Activated T-cell treated with anti-CD3 and anti-CD28 coated beads for 4 hours (primary cell): ENCODE results near the gene MOB3B.
"Not testable (repeated sequence)": the region's sequence is repeated elsewhere in the genome, so short reads cannot be mapped to it uniquely, and the experiment has no call there.

Experiments
- DNase-seq: peaks from one replicate; pipeline ENCODE4 v3.0.0-alpha.2; 2020

The MOB3B gene

DNA sequence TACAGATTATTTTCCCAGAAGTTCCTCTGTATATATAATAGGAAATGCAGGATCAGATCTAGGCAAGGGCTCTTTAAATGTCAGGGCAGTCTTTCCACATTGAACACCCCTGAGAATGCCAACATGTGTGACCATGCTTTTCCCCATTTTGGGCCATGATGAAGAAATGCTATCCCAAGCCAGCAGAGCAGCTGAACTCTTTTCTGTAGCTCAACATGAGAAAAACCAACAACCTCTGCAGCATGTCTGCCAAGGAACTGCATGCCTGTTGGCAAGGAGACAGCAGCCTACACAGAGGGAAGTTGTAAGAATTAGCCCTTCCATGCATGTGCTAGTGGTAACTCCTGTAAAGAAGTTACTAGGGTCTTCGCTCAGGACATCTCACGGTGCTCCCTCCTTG is 15.1 kb downstream of the MOB3B start:
- no peak for DNase-seq

DNA sequence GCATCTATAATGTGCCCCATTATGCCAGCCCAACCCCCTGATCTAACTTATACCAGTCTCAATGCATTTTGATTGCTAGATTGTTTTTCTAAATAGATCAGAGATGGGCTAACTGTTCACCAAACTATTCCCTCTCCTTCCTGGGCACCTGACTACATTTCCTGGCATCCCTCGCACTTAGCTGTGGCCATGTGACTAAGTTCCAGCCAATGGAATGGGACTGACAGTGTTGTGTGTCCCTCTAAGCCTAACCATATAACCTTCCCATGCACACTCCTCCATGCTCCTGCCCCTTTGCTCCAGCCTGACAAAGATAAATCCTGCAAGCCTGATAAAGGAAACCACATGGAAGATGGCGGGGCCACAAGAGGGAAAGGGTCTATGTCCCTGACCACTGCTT is 17.8 kb downstream of the MOB3B start:
- no peak for DNase-seq

DNA sequence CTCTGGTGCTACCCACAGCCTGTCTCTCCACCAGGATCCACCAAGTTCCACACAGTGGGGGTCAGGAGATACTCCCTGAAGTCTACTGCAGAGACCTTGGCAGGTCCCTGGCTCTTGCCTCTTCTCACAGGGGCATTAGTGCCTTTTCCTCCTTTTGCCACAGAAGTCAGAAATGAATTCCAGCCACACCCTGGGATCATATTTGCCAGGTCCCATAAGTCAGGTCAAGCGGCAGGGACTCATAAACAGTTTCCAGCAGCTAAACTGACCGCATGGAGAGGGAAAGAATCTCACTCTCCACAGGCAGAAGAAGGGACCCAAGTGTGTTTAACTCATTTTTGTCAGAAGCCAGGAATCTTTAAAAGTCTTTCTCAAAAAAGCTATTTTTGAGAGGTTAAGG is 18.8 kb downstream of the MOB3B start:
- DNase-seq: no peak

DNA sequence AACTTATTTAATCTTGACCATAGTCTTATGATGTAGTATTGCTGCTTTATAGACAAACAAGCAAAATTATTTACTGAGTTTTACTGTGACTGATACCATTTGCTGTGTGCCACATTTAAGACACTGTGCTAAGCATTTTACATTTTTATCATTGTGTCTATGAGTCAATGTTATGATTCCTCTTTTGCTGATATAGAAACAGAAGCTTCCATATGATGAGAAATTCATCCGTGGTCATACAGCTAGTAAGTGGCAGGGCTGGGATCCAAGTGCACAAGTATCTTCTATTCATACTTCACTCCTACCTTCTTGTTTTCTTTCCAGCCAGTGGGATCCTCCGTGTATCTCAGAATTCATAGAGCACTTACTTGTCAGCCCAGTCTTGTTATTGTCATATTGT is 22.6 kb downstream of the MOB3B start:
- DNase-seq: no peak

DNA sequence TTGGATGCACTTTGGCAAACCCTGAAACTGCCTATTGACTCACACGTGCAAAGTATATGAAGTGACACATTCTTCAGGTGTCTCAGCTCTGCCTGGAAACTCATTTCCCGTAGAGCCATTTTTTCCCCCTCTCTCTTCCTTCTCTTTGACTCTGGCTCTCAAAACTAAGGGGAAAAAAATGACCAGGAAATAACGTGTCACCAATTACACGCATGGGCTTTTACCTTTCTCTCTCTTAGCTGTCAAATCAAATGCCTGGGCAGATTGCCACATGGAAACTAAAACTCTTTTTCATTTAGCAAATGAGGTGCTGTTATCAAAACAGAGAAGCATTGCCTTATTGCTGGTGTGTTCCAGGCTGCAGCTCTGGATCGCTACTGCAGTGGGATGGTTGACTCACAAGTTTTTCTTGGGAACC is 23.9 kb downstream of the MOB3B start:
- DNase-seq: no peak

DNA sequence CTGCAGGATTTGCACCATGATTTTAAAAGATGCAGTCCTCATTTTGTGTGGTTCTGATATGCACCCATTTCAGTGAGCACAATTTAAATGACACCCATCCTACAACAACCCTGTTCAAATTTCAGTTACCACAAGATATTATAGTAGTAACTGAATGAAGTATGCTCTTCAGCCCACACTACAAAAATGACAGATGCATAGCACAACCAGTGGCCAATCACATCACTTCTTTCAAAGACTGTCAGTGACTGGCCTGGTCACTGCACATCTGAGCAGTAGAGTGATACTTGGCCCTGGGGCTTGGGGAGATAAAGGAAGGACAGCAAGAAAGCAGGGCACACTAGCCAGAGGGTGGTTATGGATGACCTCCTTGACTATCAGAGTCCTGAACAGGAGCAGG is 25.4 kb downstream of the MOB3B start:
- DNase-seq: no peak

DNA sequence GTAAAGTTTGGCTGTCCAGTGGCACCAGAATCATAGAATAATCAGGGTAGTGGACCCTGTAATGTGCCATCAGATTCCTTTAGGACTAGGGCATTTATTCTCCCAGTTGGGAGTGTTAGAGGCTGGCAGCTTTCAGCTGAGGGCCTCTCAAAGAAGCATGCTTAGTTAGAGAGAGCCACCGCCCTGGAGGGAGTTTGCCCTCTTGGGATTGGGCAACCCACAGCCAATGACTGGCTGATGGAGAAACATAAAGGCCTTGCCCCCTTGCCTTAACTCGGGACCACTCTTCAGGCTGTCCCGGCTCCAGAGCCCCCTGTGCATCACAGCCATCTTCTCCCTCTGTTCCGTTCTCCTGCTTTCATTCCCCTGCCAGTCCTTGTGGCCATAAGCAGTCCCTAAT is 26.0 kb downstream of the MOB3B start:
- DNase-seq: no peak

DNA sequence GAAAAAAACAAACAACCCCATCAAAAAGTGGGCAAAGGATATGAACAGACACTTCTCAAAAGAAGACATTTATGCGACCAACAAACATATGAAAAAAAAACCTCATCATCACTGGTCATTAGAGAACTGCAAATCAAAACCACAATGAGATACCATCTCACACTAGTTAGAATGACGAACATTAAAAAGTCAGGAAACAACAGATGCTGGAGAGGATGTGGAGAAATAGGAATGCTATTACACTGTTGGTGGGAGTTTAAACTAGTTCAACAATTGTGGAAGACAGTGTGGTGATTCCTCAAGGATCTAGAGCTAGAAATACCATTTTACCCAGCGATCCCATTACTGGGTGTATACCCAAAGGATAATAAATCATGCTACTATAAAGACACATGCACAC is 28.7 kb downstream of the MOB3B start:
- not testable (repeated sequence) for DNase-seq

DNA sequence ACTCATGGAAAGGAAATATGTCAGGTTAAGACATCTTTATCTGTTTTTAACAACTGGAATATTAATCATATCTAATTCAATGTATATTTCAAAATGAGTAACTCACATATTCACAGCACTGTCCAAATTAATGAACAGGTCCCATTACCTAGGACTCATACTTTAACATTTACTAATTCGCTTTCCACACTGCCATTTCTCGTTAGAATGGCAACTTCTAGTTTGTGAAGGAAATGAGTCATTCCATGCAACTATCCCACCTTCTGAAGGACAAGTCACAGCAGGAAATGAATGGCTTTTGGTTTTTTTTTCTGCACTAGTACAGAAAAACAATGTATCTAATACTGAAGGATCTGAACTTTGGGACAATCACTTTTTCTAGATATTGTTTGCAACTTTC is 30.2 kb downstream of the MOB3B start:
- DNase-seq: no peak

DNA sequence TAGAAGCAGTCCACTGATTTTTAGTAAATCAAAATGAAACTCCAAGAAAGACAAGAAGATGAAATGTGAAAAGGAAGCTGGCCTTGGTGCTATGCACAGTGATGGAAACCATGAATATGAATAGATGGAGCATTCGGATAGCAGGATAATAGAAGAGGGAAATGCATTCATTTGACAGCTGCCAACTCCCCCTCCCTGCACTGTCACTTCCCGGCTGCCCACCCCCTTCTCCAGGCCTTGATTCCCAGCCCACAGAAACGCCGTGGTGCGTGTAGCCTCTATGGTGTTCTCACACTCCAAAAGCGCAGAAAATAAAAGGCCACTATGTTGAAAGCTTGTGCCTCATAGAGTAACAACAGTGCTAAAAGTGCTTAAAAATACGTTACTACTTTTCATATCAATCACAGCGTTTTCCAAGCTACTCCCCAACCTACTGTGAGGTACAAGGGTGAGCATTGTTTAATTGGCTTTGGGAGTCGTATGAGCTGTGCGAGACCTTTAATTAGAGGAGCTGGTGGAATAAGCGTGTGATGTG is 31.7 kb downstream of the MOB3B start:
- DNase-seq: no peak

DNA sequence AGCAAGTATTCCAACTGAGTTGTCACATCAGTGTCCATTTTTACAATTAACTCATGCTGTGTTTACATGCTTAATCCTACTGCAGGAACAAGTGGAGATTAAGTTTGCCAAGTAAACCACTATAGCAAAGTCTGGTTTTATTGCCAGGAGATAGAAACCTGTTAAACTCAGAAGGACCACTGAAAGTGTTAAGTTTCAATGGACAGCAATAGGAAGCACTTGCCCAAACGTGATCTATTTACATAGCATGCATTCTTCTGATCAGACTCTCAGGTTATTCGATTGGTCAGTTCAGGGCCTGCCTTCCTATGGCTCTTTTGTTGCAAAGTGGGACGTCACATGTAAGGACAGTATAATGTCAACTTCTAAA is 33.5 kb downstream of the MOB3B start:
- DNase-seq: no peak

DNA sequence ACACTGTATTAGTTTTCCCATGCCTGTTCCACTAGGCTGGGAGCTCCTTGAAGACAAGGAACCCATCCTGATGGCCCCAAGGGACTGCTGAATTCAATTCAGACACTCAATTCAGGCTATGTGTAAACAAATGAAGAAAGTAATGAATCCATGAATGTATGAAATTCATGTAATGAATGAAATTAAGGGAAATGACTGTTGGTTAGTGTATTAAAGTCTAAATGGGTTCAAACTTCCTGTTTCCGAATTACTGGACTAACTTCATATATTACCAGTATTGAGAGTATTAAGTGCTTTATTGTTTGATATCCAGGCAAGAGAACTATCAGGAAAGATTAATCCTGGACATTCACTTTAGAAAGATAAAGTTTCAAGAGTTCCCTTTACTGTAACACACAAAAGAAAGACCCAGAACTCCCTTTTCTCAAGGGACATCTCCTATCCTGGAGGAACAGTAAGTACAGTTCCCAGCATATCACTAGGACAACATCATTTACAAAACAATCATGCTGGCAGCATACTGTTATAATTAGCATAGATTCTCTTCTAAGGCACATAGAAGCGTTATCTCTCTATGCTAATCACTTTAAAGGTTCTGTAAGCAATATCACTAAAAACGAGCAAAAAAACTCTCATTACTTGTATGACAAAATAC is 34.0 kb downstream of the MOB3B start:
- no peak for DNase-seq

DNA sequence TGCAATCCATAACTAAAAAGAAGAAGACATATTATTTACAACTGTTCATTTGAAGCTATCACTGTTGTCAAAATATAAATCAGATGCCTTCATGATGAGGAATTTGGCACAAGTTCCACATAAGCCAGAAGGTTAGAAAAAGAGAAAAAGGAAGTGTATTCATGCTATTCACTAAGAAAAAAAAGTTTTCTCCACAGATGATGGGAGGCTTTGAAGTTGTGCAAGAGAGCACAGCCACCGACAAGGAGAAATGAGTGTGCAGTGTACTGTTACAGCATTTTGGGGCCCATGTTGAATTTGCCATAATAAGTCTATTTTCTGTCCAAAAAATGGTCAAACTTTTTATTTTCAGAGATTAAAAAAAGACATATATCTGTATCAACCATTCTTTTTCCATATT is 38.5 kb downstream of the MOB3B start:
- DNase-seq: no peak

DNA sequence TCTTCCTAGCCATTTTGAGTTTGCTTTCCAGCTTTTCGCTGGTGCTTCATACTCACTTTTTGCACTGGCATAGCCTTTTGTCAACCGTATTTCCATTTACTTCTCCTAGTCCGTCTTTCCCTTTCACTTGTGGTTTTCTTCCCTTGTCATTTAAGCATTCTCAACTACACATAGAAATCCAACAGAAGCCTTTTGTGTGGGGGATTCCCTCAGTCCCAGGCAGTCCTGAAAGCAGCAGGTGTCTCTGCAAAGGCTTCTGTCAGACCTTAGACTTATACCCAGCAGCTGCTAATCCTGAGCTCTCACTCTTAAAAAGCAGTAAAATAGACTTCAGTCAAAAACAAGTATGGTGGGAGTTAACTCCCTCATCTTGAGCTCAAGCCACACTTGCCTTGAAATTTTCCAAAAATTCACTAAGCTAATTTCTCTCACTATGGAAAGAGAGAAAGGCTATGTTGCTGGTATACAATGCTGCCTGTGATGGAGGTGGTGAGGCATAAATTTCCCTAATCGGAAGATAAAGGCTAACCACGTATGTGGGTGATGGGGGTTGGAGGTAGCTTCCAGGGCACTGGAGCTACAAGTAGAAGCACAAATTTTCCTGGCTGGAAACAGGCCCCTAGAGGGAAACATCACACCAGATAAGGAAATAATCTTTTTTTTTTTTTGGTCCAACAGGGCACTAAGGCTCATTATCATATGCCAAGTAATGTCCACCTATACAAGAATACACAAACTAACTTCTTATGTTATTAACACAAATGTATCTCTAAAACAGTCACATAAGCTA is 40.3 kb downstream of the MOB3B start:
- no peak for DNase-seq

DNA sequence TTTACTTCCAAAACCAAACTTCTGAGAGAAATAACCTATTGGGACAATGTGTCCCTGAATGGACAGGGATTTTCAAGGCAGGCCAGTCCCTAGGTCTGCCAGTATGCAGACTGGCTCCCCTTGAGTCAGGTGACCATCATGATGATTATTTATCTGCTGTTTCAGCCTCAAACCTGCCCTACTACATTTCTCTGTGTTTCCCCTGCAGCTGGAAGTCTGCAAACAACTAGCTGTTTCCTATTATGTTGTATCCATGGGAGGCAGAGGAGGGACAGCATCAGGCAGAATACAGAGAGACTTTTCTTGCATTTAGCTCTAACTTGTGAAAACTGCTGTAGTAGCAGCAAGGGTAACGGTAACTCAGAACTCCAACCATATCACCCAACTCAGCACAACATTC is 41.7 kb downstream of the MOB3B start:
- no peak for DNase-seq

DNA sequence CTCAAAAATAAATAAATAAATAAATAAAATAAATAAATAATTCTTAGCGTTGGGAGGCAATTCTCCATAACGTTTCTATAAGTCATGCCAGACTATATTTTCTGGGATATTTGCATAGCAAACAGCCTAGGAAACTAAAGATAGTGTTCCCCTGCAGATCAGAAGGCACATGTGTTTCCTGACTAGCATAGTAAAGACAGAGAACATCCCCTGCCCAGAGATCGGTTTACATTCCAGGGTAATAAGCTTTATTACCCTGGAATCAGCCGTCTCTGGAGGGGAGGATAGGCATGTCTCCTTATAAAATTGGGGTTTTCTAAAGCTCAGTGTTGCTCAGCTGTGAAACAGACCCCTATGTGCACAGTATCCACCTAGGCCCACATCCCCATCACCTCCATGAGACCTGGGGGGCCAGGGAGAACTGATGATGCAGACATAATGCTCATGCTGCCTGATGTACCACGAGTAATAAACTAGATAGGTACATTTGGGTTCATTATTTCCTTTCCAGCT is 42.4 kb downstream of the MOB3B start:
- no peak for DNase-seq

DNA sequence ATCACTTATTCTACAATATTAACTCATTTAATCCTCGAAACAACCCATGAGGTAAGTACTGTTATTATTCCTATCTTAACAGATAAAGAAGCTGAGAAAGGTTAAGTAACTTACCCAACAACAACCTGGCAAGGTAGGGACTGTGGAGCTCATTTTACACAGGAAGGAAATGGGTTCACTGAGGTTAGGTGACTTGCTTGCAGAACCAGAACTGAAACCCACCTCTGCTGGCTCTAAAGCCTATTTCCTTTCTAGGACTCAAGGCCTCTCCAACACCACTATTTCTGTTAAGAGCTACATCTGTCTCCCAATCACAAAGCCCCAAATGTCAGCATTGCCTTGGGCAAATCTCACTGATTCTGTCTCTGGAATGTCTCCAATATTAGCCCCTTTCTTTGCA is 44.5 kb downstream of the MOB3B start:
- no peak for DNase-seq

DNA sequence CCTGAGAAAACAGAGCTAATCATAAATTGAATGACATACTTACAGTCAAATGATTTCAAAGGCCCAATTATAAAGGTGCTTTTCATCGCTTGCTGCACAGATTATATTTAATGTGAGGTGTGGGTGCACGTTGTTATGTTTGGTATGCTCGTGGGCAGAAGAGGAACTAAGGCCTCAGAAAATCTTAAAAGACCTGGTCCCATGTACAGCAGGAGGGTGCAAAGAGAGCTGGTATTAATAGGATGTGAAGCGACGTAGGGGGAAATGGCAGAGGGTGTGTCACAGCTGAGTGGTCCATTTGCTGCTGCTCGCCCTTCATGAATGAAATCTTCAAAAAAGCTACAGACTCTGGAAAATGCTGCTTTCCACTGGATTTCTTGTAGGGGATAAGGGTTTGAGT is 46.0 kb downstream of the MOB3B start:
- no peak for DNase-seq

DNA sequence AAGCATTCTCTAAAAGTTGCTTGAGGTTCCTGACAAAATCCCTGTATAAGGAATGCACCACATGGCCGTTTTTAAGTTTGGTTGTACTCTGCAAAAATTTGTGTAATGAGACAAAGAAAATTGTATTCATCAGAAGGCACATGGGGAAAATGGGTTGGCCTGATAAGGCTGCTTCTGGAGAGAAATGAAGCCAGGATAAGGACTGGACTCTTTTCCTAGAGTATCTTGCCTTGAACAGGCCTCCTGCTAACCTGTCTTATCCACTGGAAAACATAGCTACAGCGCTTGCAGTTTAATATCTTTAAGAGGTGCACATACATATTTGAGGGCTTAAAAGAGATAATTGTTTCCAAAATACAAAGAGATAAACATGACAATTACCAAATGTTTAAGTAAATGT is 46.9 kb downstream of the MOB3B start:
- DNase-seq: no peak

DNA sequence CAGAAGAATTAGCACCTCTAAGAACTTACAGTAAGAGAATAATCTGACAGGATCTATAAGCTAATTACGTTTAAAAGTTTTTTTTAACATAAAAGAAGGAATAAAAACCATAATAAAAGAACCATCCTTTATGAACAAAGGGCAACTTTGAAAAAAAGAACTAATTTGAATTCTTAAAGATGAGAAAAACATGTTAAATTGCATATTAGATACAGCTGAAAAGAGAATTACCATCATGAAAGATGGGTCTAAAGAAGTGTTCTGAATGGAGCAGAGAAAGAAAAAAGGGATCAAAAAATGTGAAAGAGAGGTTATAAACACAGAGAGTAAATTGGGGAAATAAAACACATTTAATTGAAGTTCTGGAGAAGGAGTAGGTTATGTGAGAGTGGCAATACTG is 51.3 kb downstream of the MOB3B start:
- DNase-seq: no peak

DNA sequence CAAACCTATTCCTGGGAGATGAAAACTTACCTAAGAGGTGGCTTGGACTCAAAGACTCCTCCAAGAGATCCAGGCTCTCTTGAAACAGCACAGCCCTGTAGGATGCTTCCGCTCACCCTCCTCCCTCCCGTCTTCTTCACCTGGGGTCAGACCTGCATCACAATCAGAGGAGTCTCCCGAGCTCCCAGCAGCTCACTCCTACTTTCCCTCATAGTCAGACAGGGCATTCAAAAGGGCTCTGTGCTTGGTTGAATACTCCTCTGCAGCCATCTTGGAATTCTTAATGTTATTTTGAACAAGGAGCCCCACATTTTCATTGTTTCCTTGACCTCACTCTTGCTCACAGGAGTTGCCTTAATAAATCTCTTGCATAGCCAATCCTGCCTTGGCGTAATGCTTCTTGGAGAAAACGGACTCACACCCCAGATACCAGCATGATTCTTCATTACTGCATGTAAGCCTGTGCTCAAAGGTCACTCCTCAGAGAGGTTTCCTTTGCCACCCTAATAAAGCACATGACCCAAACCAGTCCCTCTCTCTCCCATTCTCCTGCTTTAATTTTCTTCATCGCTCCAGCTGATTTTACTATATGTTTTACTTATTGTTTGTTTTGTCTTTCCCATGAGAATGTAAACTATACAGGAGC is 52.6 kb downstream of the MOB3B start:
- no peak for DNase-seq

DNA sequence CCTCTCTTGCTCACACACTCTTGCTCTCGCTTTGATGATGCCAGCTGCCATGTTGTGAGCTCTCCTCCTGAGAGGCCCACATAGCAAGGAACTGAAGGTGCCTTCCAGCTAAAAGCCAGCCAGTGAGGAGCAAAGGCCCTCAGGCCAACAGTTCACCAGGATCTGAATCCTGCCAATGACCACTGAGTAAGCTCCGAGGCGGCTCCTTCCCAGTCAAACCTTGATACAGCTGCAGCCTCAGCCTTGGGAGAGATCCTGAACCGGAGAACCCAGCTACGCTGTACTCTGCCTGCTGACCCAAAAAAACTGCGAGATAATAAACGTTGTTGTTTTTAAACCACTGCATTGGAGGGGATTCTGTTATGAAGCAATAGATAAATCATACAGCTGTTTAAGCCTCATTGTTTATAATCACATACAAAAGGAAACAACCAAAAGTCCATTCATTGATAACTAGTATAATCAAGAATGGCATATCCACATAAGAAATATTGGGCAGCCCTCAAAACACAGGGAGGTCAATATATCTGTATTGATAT is 54.5 kb downstream of the MOB3B start:
- DNase-seq: no peak

DNA sequence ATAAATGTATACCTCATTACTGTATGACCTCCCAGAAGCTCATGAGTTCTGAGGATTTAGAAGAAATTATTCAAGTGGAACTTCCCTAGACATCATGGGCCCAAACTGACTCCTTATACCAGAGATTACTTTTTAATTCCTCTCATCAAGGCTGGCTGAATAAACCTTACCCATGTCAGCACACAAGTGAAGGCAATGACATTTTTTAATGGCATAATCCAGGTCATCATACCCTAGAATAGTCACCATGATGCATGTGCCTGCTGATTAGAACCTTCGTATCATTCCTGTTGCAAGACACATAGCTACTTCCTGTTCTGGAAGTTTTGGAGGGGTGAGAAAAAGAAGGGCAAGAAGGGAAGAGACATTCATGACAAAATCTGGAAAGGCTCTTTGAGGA is 55.3 kb downstream of the MOB3B start:
- no peak for DNase-seq

DNA sequence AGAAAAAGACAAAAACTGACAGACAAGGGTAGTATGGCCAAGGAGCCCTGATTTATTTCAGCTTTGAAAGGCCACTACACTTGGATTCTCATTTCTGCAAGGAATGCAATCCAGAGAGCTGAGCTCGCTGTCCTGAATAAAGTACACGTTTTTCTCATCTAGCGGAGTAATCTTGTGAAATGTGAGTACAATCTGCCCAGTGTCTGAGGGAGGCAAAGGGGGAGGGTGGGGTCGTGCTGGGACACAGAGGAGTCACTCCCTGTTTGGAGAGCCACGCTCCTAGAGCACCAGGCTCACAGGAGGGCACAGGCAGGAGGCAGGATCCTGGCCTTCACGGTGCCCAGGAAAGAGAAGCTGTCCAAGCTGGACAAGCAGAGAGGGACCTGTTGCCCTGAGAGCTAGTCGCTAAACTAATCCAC is 56.5 kb downstream of the MOB3B start:
- DNase-seq: no peak
